GM23248 (cell line): ENCODE results near the gene S100PBP.

ENCODE experiments used
- EZH2 ChIP-seq: fragments of 200-600 bp; sonication (generic); IDR thresholded peaks from 2 replicates; pipeline ENCODE4 v1.6.1; 2018; ENCODE audit warnings: antibody characterized with exemption, mild to moderate bottlenecking; ENCODE audit not compliant: insufficient read depth, poor library complexity, severe bottlenecking
- EZH2phosphoT487 ChIP-seq: fragments of 200-600 bp; sonication (generic); IDR thresholded peaks from 2 replicates; pipeline ENCODE4 v1.6.1; 2018; ENCODE audit warnings: antibody characterized with exemption, moderate library complexity, mild to moderate bottlenecking, low read depth; ENCODE audit not compliant: insufficient read depth

DNA sequence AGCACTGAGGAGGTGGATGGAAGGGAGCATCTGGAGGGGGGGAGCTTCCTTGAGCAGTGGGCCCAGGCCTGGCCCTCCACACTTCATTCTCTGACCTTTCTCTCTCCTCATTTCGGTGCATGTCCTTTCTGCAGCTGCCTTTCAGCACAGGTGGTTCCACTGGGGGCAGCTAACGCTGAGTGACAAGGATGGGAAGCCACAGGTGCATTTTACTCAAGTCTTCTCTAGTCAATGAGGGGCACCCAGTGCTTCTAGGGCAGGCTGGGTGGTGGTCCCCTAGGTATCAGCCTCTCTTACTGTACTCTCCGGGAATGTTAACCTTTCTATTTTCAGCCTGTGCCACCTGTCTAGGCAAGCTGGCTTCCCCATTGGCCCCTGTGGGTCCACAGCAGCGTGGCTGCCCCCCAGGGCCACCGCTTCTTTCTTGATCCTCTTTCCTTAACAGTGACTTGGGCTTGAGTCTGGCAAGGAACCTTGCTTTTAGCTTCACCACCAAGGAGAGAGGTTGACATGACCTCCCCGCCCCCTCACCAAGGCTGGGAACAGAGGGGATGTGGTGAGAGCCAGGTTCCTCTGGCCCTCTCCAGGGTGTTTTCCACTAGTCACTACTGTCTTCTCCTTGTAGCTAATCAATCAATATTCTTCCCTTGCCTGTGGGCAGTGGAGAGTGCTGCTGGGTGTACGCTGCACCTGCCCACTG is 43.5 kb upstream of the S100PBP start:
- no peak for TF ChIP-seq EZH2phosphoT487
- no peak for TF ChIP-seq EZH2
